K562 (cell line): Measurements from ENCODE around the gene TCF4. TPM values are rescaled to one million over a fixed set of nuclear protein-coding genes. Genes with fewer than 3 reads are reported as not detected.

Source experiments
- CCAR2 ChIP-seq: fragments of 200-400 bp; formaldehyde crosslinking; IDR thresholded peaks from 2 replicates; pipeline ENCODE4 v1.6.1; 2017; ENCODE audit warnings: mild to moderate bottlenecking, low read depth, low read length
- E2F3 ChIP-seq: fragments of 250-450 bp; sonication (Bioruptor Pico); IDR thresholded peaks from 2 replicates; pipeline ENCODE4 v1.4.0; 2020; ENCODE audit warnings: mild to moderate bottlenecking
- ESRRB ChIP-seq: fragments of 250-450 bp; sonication (Bioruptor Pico); IDR thresholded peaks from 2 replicates; pipeline ENCODE4 v1.5.0; 2020; ENCODE audit warnings: mild to moderate bottlenecking, moderate library complexity, borderline replicate concordance
- HDAC8 ChIP-seq: fragments of 450-650 bp; IDR thresholded peaks from 2 replicates; pipeline ENCODE4 v1.6.1; 2016; ENCODE audit warnings: mild to moderate bottlenecking, missing genetic modification characterization, moderate library complexity, missing compliant biosample characterization
- LCOR ChIP-seq: sonication (generic); formaldehyde crosslinking; IDR thresholded peaks from 2 replicates; pipeline ENCODE4 v1.8.0; 2022; ENCODE audit warnings: mild to moderate bottlenecking, missing genetic modification reagents
- NUFIP1 ChIP-seq: fragments of 450-650 bp; IDR thresholded peaks from 2 replicates; pipeline ENCODE4 v1.6.1; 2018; ENCODE audit not compliant: partially characterized antibody
- POLR2H ChIP-seq: IDR thresholded peaks from 2 replicates; pipeline ENCODE4 v1.6.1; 2016; ENCODE audit warnings: missing genetic modification characterization, low read depth, mild to moderate bottlenecking, control low read depth, missing compliant biosample characterization, moderate library complexity
- RAD51 ChIP-seq: fragments of 450-650 bp; IDR thresholded peaks from 2 replicates; pipeline ENCODE4 v1.7.1; 2016; ENCODE audit warnings: low read depth, mild to moderate bottlenecking, borderline replicate concordance
- RFX1 ChIP-seq: fragments of 450-650 bp; IDR thresholded peaks from 2 replicates; pipeline ENCODE4 v1.6.1; 2016; ENCODE audit warnings: mild to moderate bottlenecking, moderate library complexity
- SAFB ChIP-seq: fragments of 200-400 bp; formaldehyde crosslinking; IDR thresholded peaks from 2 replicates; pipeline ENCODE4 v1.6.1; 2017; ENCODE audit warnings: low read depth, low read length, borderline replicate concordance
- SMAD3 ChIP-seq: fragments of 450-650 bp; formaldehyde crosslinking; conservative IDR thresholded peaks from 2 replicates; pipeline ENCODE4 v1.4.0; 2020; ENCODE audit warnings: mild to moderate bottlenecking
- SRSF9 ChIP-seq: fragments of 200-400 bp; formaldehyde crosslinking; IDR thresholded peaks from 2 replicates; pipeline ENCODE4 v1.6.1; 2017; ENCODE audit warnings: low read depth, low read length, borderline replicate concordance
- ZFX ChIP-seq: sonication (generic); formaldehyde crosslinking; IDR thresholded peaks from 2 replicates; pipeline ENCODE4 v1.8.0; 2022; ENCODE audit warnings: mild to moderate bottlenecking, missing genetic modification reagents, moderate library complexity
- ZNF224 ChIP-seq: sonication (generic); formaldehyde crosslinking; IDR thresholded peaks from 2 replicates; pipeline ENCODE4 v1.8.0; 2022; ENCODE audit warnings: mild to moderate bottlenecking, missing genetic modification reagents
- ZNF431 ChIP-seq: sonication (generic); formaldehyde crosslinking; IDR thresholded peaks from 2 replicates; pipeline ENCODE4 v1.8.0; 2022; ENCODE audit warnings: mild to moderate bottlenecking, missing genetic modification reagents
- ZNF79 ChIP-seq: fragments of 250-450 bp; sonication (Bioruptor Pico); IDR thresholded peaks from 2 replicates; pipeline ENCODE4 v1.4.0; 2020; ENCODE audit warnings: low read depth, mild to moderate bottlenecking, moderate library complexity
- polyA plus RNA-seq, 8 experiments: library from polyadenylated mRNA; depleted of rRNA in 4 of 8; stranded (reverse) in 5 of 8; unstranded in 3 of 8; fragments of >200 nt; fragmentation: Nextera tagmentation in 2 of 8; fragmentation: Illumina TruSeq in 1 of 8; extraction: Ambion mirVana in 2 of 8; extraction: Trizol in 1 of 8; gene quantifications; 2 replicates each; pipeline versions ENCODE4 v1.2.1 to v1.2.3, GENCODE V29; 2011 to 2014; ENCODE audit warnings: inconsistent platforms in 1 of 8, missing spikeins in 1 of 8
- total RNA-seq, 7 experiments: library from RNA; depleted of rRNA in 6 of 7; stranded (reverse); fragments of >200 nt in 6 of 7; fragmentation: Illumina TruSeq in 2 of 7; extraction: Trizol in 2 of 7; gene quantifications; 2 replicates each; pipeline versions ENCODE4 v1.2.1 to v1.2.3, GENCODE V29; 2011 to 2021; ENCODE audit warnings: low replicate concordance in 1 of 7
- TF ChIP-seq, protein P1 (sequence below), 2 experiments: fragments of 450-650 bp in 1 of 2; sonication (generic) in 1 of 2; formaldehyde crosslinking; conservative IDR thresholded peaks; 2 replicates each; pipeline versions ENCODE4 v1.4.0 to v1.8.1; 2020 to 2022; ENCODE audit warnings: mild to moderate bottlenecking in 1 of 2, missing genetic modification reagents in 1 of 2
- TF ChIP-seq, protein P2 (sequence below): sonication (generic); formaldehyde crosslinking; IDR thresholded peaks from 2 replicates; pipeline ENCODE4 v1.8.1; 2022; ENCODE audit warnings: missing genetic modification reagents
- TF ChIP-seq, protein P3 (sequence below): sonication (generic); formaldehyde crosslinking; IDR thresholded peaks from 2 replicates; pipeline ENCODE4 v1.8.1; 2022; ENCODE audit warnings: missing genetic modification reagents
- TF ChIP-seq, protein P4 (sequence below): fragments of 250-450 bp; sonication (Bioruptor Pico); IDR thresholded peaks from 2 replicates; pipeline ENCODE4 v1.4.0; 2020; ENCODE audit warnings: mild to moderate bottlenecking, moderate library complexity

TCF4 gene
- total and polyA plus RNA-seq, 9 of the 15 experiments (the other 6 are each of a cell fraction or from before 2014, with no cell fraction given): 4.8 to 24.7 (median 15.2) TPM

DNA sequence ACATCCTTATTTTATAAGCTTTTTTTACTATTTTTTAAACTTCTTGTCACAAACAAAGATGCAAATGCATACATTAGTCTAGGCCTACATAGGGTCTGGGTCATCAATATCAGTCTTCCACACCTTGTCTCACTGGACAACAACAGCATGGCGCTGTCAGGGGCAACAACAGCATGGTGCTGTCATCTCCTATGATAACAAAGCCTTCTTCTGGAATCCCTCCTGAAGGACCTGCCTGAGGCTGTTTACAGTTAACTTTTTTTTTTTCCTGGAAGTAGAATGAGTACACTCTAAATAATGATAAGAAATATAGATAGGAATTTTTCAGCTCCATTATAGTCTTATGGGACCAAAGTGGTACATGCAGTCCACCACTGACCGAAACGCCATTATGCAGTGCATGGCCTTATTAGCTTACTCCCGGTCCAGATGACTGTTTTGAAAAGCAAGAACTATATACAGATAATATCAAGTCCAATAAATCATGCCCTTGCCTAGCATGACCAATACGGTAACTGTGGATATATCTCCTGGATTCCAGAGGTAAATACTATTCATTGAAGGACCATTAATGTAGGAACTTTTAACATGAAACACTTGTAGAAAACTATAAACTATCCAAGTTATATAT is 38.4 kb downstream of the TCF4 start (continued):
- TF ChIP-seq ZNF431 (no peak), ZNF79 (CRISPR knock-in tag) (no peak), RAD51 (no peak), HDAC8 (tag) (no peak), SMAD3 (CRISPR knock-in tag) (no peak), NUFIP1 (no peak), SAFB (no peak), POLR2H (tag) (no peak), CCAR2 (no peak), ESRRB (CRISPR knock-in tag) (no peak), RFX1 (peak; percentile 72), ZFX (CRISPR knock-in tag) (peak; percentile 10; the same call in 1 of the 2 replicates), LCOR (no peak), ZNF224 (no peak), E2F3 (CRISPR knock-in tag) (no peak), SRSF9 (no peak)
- TF ChIP-seq, protein P1, sequence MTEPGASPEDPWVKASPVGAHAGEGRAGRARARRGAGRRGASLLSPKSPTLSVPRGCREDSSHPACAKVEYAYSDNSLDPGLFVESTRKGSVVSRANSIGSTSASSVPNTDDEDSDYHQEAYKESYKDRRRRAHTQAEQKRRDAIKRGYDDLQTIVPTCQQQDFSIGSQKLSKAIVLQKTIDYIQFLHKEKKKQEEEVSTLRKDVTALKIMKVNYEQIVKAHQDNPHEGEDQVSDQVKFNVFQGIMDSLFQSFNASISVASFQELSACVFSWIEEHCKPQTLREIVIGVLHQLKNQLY (CRISPR knock-in tag; conservative IDR thresholded peaks at IDR 0.05): no peak
- TF ChIP-seq, protein P2, sequence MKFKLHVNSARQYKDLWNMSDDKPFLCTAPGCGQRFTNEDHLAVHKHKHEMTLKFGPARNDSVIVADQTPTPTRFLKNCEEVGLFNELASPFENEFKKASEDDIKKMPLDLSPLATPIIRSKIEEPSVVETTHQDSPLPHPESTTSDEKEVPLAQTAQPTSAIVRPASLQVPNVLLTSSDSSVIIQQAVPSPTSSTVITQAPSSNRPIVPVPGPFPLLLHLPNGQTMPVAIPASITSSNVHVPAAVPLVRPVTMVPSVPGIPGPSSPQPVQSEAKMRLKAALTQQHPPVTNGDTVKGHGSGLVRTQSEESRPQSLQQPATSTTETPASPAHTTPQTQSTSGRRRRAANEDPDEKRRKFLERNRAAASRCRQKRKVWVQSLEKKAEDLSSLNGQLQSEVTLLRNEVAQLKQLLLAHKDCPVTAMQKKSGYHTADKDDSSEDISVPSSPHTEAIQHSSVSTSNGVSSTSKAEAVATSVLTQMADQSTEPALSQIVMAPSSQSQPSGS (CRISPR knock-in tag): no peak
- TF ChIP-seq, protein P3, sequence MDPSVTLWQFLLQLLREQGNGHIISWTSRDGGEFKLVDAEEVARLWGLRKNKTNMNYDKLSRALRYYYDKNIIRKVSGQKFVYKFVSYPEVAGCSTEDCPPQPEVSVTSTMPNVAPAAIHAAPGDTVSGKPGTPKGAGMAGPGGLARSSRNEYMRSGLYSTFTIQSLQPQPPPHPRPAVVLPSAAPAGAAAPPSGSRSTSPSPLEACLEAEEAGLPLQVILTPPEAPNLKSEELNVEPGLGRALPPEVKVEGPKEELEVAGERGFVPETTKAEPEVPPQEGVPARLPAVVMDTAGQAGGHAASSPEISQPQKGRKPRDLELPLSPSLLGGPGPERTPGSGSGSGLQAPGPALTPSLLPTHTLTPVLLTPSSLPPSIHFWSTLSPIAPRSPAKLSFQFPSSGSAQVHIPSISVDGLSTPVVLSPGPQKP: no peak
- TF ChIP-seq, protein P4, sequence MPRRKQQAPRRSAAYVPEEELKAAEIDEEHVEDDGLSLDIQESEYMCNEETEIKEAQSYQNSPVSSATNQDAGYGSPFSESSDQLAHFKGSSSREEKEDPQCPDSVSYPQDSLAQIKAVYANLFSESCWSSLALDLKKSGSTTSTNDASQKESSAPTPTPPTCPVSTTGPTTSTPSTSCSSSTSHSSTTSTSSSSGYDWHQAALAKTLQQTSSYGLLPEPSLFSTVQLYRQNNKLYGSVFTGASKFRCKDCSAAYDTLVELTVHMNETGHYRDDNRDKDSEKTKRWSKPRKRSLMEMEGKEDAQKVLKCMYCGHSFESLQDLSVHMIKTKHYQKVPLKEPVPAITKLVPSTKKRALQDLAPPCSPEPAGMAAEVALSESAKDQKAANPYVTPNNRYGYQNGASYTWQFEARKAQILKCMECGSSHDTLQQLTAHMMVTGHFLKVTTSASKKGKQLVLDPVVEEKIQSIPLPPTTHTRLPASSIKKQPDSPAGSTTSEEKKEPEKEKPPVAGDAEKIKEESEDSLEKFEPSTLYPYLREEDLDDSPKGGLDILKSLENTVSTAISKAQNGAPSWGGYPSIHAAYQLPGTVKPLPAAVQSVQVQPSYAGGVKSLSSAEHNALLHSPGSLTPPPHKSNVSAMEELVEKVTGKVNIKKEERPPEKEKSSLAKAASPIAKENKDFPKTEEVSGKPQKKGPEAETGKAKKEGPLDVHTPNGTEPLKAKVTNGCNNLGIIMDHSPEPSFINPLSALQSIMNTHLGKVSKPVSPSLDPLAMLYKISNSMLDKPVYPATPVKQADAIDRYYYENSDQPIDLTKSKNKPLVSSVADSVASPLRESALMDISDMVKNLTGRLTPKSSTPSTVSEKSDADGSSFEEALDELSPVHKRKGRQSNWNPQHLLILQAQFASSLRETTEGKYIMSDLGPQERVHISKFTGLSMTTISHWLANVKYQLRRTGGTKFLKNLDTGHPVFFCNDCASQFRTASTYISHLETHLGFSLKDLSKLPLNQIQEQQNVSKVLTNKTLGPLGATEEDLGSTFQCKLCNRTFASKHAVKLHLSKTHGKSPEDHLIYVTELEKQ (CRISPR knock-in tag): no peak
